Measurements from ENCODE around the gene CATSPER1. TPM values are rescaled to one million over a fixed set of nuclear protein-coding genes. Genes with fewer than 3 reads are reported as not detected.

Gene CATSPER1
- total RNA-seq, 1 experiment from 2014 or later: 1.1 TPM

GRCh38 chr11:66051371-66051765 is 25.1 kb upstream of the CATSPER1 start:
- Histone ChIP-seq H3K4me2 (ENCODE audit: low read length) (peak overlapping the region; percentile 85), H3K9me3 (ENCODE audit: low read length) (no peaks in the 10 kb centered on the region), H2AFZ (ENCODE audit: low read length) (peak overlapping the region; percentile 76), H3K4me3 (ENCODE audit: low read length) (peak overlapping the region; percentile 93), H3K79me2 (ENCODE audit: low read length) (peaks cover 37% of the 10 kb centered on the region), H3F3A (ENCODE audit: low read length, unreplicated experiment) (no peaks in the 10 kb centered on the region), H3K4me1 (ENCODE audit: insufficient read depth, low read length) (peaks cover 18% of the 10 kb centered on the region), H4K20me1 (ENCODE audit: low read length) (no peaks in the 10 kb centered on the region), H3K36me3 (ENCODE audit: low read depth, low read length) (peaks cover 18% of the 10 kb centered on the region), H3K27ac (ENCODE audit: low read length) (peak overlapping the region; percentile 49), H3K9ac (ENCODE audit: low read length) (peak overlapping the region; percentile 77), H3K27me3 (ENCODE audit: low read length) (no peaks in the 10 kb centered on the region), H3K9me2 (replicated peaks; ENCODE audit: low read length) (no peaks in the 10 kb centered on the region)
- TF ChIP-seq EZH2 (IDR thresholded peaks at IDR 0.05; ENCODE audit: low read length, unreplicated experiment) (no peak), EZH2phosphoT487 (IDR thresholded peaks at IDR 0.05; ENCODE audit: borderline replicate concordance, low read length) (no peak), CTCF (conservative IDR thresholded peaks at IDR 0.05; ENCODE audit: low read depth, low read length) (no peak)
- POLR2A ChIA-PET (ENCODE audit: unreplicated experiment): interaction anchor here (0.6 kb wide), 2 partner anchors 332 to 379 kb away, joined by 3 to 16 read pairs; no protein-coding TSS in a partner anchor
- ATAC-seq (no peak), DNase-seq (no peak)
- CTCF ChIA-PET: interaction anchor here (0.7 kb wide), 1 partner anchor 208 kb away, joined by 3 read pairs; no protein-coding TSS in a partner anchor
- BruUV-seq (replicated peaks): TSS peak; percentile 98
- intact Hi-C loops (cut with micrococcal nuclease): no loop called here

DNA sequence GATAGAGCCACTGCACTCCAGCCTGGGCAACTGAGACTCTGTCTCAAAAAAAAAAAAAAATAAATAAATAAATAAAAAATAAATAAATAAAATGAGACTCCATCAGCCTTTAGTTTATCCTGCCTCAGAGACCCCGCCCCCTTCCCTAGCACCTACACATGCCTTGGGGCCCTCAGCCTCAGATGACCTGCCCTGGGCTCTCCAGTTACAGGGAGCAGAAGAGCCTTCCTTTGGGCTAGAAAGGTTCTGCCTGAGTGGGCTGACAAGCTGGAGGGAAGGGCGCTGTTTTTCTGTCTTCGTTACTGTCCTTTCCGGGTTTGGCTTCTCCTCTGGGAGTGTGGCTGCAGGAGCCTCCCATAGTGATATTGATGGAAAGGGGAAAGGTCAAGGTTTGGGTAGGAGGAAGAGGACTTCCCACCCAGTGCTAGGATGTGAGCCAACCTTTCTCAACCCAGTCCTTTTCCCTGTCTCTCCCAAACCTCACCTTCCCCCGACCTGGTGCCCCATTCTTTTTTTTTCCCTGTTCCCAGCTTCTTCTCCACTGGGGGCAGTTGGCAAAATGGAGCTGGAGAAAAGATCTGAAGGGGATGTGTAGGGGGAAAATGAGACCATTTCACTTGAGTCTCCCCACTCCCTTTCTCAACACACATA is 24.4 kb upstream of the CATSPER1 start:
- Histone ChIP-seq H3K27me3 (ENCODE audit: low read length) (no peaks in the 10 kb centered on the region), H3K4me2 (ENCODE audit: low read length) (peak overlapping the region; percentile 85), H3K36me3 (ENCODE audit: low read depth, low read length) (peaks cover 14% of the 10 kb centered on the region), H3K79me2 (ENCODE audit: low read length) (peaks cover 34% of the 10 kb centered on the region), H3K4me3 (ENCODE audit: low read length) (0 out of 2 replicates have a peak overlapping the region, but pooled peaks have one; percentile 93), H4K20me1 (ENCODE audit: low read length) (no peaks in the 10 kb centered on the region), H3K9ac (ENCODE audit: low read length) (no peak overlapping the region), H3K9me3 (ENCODE audit: low read length) (no peaks in the 10 kb centered on the region), H3K4me1 (ENCODE audit: insufficient read depth, low read length) (peaks cover 18% of the 10 kb centered on the region), H2AFZ (ENCODE audit: low read length) (no peak overlapping the region), H3K9me2 (replicated peaks; ENCODE audit: low read length) (no peaks in the 10 kb centered on the region), H3F3A (ENCODE audit: low read length, unreplicated experiment) (no peaks in the 10 kb centered on the region), H3K27ac (ENCODE audit: low read length) (no peak overlapping the region)
- TF ChIP-seq EZH2phosphoT487 (IDR thresholded peaks at IDR 0.05; ENCODE audit: borderline replicate concordance, low read length): no peak
- intact Hi-C loops (cut with micrococcal nuclease): no loop called here
- POLR2A ChIA-PET (ENCODE audit: unreplicated experiment): interaction anchor here (0.6 kb wide), 1 partner anchor 245 kb away, joined by 8 read pairs; no protein-coding TSS in a partner anchor
- BruUV-seq (replicated peaks): no TSS peak
- no peak for ATAC-seq
- CTCF ChIA-PET: no interaction called here
- no peak for DNase-seq

DNA sequence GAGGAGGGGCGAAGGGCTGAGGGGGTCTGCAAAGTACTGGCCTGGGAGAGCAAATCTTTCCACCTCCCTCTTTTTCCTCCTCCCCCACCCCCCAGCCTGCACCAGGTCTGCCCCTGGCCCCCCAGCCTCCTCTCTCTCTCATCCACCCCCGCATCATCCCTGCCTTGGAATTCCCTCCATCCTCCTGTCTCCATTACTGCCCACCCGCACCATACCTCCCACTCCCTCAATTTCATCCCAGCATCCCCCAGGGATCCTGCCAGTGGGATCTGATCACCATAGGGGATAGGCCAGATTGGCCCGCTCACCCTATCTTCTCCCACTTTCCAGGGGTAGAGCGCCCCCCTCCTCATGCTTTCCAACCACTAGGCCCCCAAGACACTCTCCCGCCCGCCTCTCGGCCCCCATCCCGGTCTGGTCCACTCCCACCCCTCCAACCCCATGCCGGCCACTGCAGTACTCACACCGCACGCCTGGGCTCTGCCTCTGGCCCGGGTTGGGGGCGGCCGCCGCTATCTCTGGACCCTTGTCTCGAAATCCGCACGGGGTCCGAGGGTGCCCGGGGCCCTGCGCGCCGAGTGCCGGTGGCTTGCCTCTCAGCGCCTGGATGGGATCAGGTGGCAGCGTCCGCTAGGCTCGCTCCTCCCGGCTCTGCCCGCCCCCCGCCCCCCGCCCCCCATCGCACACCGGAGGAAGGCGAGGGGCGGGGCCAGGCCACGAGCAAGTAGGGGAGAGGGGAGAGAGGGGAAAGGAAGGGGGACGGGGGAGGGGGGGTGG is 22.5 kb upstream of the CATSPER1 start, which contains the start of gene GAL3ST3:
TSS of gene GAL3ST3 (minus strand) at position 615 of the 777 bp plus-strand sequence. CDS start 3,746 bp downstream, outside the sequence.
- H3K36me3 ChIP-seq (ENCODE audit: low read depth, low read length): no peaks in the 10 kb centered on the region; the same call in 1 of the 2 replicates
- H3K4me1 ChIP-seq (ENCODE audit: insufficient read depth, low read length): peaks cover 17% of the 10 kb centered on the region
- DNase-seq (no peak), ATAC-seq (no peak)
- no peak within 1 kb of the TSS for H3K4me2 ChIP-seq (ENCODE audit: low read length)
- intact Hi-C loops (cut with micrococcal nuclease): no loop called here
- no peak within 1 kb of the TSS for H2AFZ ChIP-seq (ENCODE audit: low read length)
- no peaks in the 10 kb centered on the region for H3K27me3 ChIP-seq (ENCODE audit: low read length)
- H3K79me2 ChIP-seq (ENCODE audit: low read length): peaks cover 16% of the 10 kb centered on the region
- no peak within 1 kb of the TSS for H3K4me3 ChIP-seq (ENCODE audit: low read length)
- POLR2A ChIA-PET (ENCODE audit: unreplicated experiment): no interaction called here
- CTCF ChIA-PET: no interaction called here
- no peaks in the 10 kb centered on the region for H3K9me2 ChIP-seq (replicated peaks; ENCODE audit: low read length)
- no peak within 1 kb of the TSS for H3K27ac ChIP-seq (ENCODE audit: low read length)
- no peaks in the 10 kb centered on the region for H3F3A ChIP-seq (ENCODE audit: low read length, unreplicated experiment)
- no peak within 1 kb of the TSS for H3K9ac ChIP-seq (ENCODE audit: low read length)
- no peaks in the 10 kb centered on the region for H4K20me1 ChIP-seq (ENCODE audit: low read length)
- BruUV-seq (replicated peaks): no TSS peak
- no peaks in the 10 kb centered on the region for H3K9me3 ChIP-seq (ENCODE audit: low read length)
- TF ChIP-seq CTCF (conservative IDR thresholded peaks at IDR 0.05; ENCODE audit: low read depth, low read length): no peak
- no peak for TF ChIP-seq EZH2 (IDR thresholded peaks at IDR 0.05; ENCODE audit: low read length, unreplicated experiment)
- no peak for TF ChIP-seq EZH2phosphoT487 (IDR thresholded peaks at IDR 0.05; ENCODE audit: borderline replicate concordance, low read length)
